H9 (cell line): ENCODE data around the gene LIN9. TPM values are rescaled to one million over a fixed set of nuclear protein-coding genes. Genes with fewer than 3 reads are reported as not detected.

Experiments used
- DNase-seq: peaks from one replicate; pipeline ENCODE4 v3.0.0-alpha.2; 2017
- H2AFZ ChIP-seq: one replicate; pipeline ENCODE4 v1.6.1; 2013; ENCODE audit warnings: mild to moderate bottlenecking, low read length, control low read depth, moderate library complexity
- H2AK5ac ChIP-seq: 2 replicates; pipeline ENCODE4 v1.6.1; 2013; ENCODE audit warnings: low read length, control low read depth, mixed read lengths; ENCODE audit not compliant: insufficient read length
- H2BK120ac ChIP-seq: one replicate; pipeline ENCODE4 v1.6.1; 2013; ENCODE audit warnings: low read depth, mild to moderate bottlenecking, low read length, control low read depth, inconsistent platforms; ENCODE audit not compliant: poor library complexity, severe bottlenecking
- H2BK12ac ChIP-seq: 2 replicates; pipeline ENCODE4 v1.6.1; 2013; ENCODE audit warnings: low read length, control low read depth, mixed read lengths, low read depth; ENCODE audit not compliant: insufficient read length
- H2BK15ac ChIP-seq: 2 replicates; pipeline ENCODE4 v1.6.1; 2013; ENCODE audit warnings: low read depth, low read length, control low read depth
- H2BK20ac ChIP-seq: one replicate; pipeline ENCODE4 v1.6.1; 2013; ENCODE audit warnings: low read depth, mild to moderate bottlenecking, low read length, control low read depth, inconsistent platforms; ENCODE audit not compliant: poor library complexity, severe bottlenecking
- H2BK5ac ChIP-seq: 2 replicates; pipeline ENCODE4 v1.6.1; 2013; ENCODE audit warnings: low read length, control low read depth, mixed read lengths; ENCODE audit not compliant: insufficient read length
- H3K14ac ChIP-seq: 2 replicates; pipeline ENCODE4 v1.6.1; 2013; ENCODE audit warnings: low read length, control low read depth; ENCODE audit not compliant: insufficient read depth
- H3K18ac ChIP-seq: 2 replicates; pipeline ENCODE4 v1.6.1; 2013; ENCODE audit warnings: low read depth, mild to moderate bottlenecking, mixed read lengths, low read length, control low read depth; ENCODE audit not compliant: insufficient read length
- H3K23ac ChIP-seq: 2 replicates; pipeline ENCODE4 v1.6.1; 2013; ENCODE audit warnings: low read length, control low read depth, mixed read lengths, low read depth; ENCODE audit not compliant: insufficient read length
- H3K23me2 ChIP-seq: 2 replicates; pipeline ENCODE4 v1.6.1; 2013; ENCODE audit warnings: low read depth, mild to moderate bottlenecking, mixed read lengths, low read length, control low read depth; ENCODE audit not compliant: insufficient read length, poor library complexity, severe bottlenecking
- H3K27ac ChIP-seq: 2 replicates; pipeline ENCODE4 v1.5.1; 2013; ENCODE audit warnings: low read length, control low read depth, mixed read lengths, low read depth; ENCODE audit not compliant: insufficient read length
- H3K27me3 ChIP-seq: 2 replicates; pipeline ENCODE4 v1.6.1; 2013; ENCODE audit warnings: low read length, control low read depth, inconsistent platforms; ENCODE audit not compliant: insufficient read depth
- H3K4ac ChIP-seq: 2 replicates; pipeline ENCODE4 v1.6.1; 2013; ENCODE audit warnings: low read depth, mild to moderate bottlenecking, control low read depth, inconsistent platforms, low read length, moderate library complexity
- H3K4me1 ChIP-seq: 2 replicates; pipeline ENCODE4 v1.6.1; 2013; ENCODE audit warnings: low read length, control low read depth, inconsistent platforms; ENCODE audit not compliant: insufficient read depth
- H3K4me2 ChIP-seq: 2 replicates; pipeline ENCODE4 v1.6.1; 2013; ENCODE audit warnings: low read length, control low read depth, mixed read lengths; ENCODE audit not compliant: insufficient read length, insufficient read depth
- H3K56ac ChIP-seq: 2 replicates; pipeline ENCODE4 v1.6.1; 2013; ENCODE audit warnings: low read depth, mild to moderate bottlenecking, mixed read lengths, low read length, control low read depth; ENCODE audit not compliant: insufficient read length
- H3K79me1 ChIP-seq: 2 replicates; pipeline ENCODE4 v1.6.1; 2013; ENCODE audit warnings: low read depth, mild to moderate bottlenecking, moderate library complexity, low read length, control low read depth, inconsistent platforms; ENCODE audit not compliant: insufficient read depth, poor library complexity, severe bottlenecking
- H3K79me2 ChIP-seq: 2 replicates; pipeline ENCODE4 v1.6.1; 2013; ENCODE audit warnings: low read length, control low read depth, inconsistent platforms; ENCODE audit not compliant: insufficient read depth
- H3K9ac ChIP-seq: 2 replicates; pipeline ENCODE4 v1.6.1; 2013; ENCODE audit warnings: low read length, control low read depth, mixed read lengths; ENCODE audit not compliant: insufficient read length; ENCODE audit errors: extremely low read depth
- H3K9me3 ChIP-seq: one replicate; pipeline ENCODE4 v1.6.1; 2013; ENCODE audit warnings: low read depth, low read length, inconsistent platforms; ENCODE audit not compliant: control insufficient read depth
- H3T11ph ChIP-seq: one replicate; pipeline ENCODE4 v1.6.1; 2013; ENCODE audit warnings: mild to moderate bottlenecking, low read length, control low read depth, inconsistent platforms
- H4K20me1 ChIP-seq: one replicate; pipeline ENCODE4 v1.6.1; 2013; ENCODE audit not compliant: control insufficient read depth, insufficient read length, insufficient read depth
- H4K5ac ChIP-seq: 2 replicates; pipeline ENCODE4 v1.6.1; 2013; ENCODE audit warnings: low read depth, mild to moderate bottlenecking, mixed read lengths, low read length, control low read depth; ENCODE audit not compliant: insufficient read length
- H4K8ac ChIP-seq: replicated peaks from 2 replicates; pipeline ENCODE4 v1.6.1; 2013; ENCODE audit warnings: low read length, control low read depth, mixed read lengths, low read depth; ENCODE audit not compliant: insufficient read length
- H4K91ac ChIP-seq: 2 replicates; pipeline ENCODE4 v1.6.1; 2013; ENCODE audit warnings: low read depth, mild to moderate bottlenecking, moderate library complexity, mixed read lengths, low read length, control low read depth; ENCODE audit not compliant: insufficient read length
- H3K27ac Mint-ChIP-seq, 3 experiments: 2 replicates in 2 of 3; 3 replicates in 1 of 3; pipeline ENCODE4 v1.8.0; 2020 to 2021; ENCODE audit warnings: mixed read lengths in 3 of 3, mild to moderate bottlenecking in 1 of 3, moderate library complexity in 1 of 3
- H3K27me3 Mint-ChIP-seq: 2 replicates; pipeline ENCODE4 v1.8.0; 2021; ENCODE audit warnings: low read depth, mild to moderate bottlenecking, moderate library complexity, mixed read lengths
- H3K36me3 Mint-ChIP-seq, 3 experiments: 2 replicates in 2 of 3; 3 replicates in 1 of 3; pipeline ENCODE4 v1.8.0; 2020 to 2021; ENCODE audit warnings: low read depth in 3 of 3, mixed read lengths in 3 of 3; ENCODE audit not compliant: insufficient read depth in 1 of 3
- H3K4me1 Mint-ChIP-seq, 2 experiments: 2 replicates each; pipeline ENCODE4 v1.8.0; 2020; ENCODE audit warnings: mixed read lengths in 2 of 2
- H3K4me3 Mint-ChIP-seq, 2 experiments: 2 replicates in 1 of 2; 3 replicates in 1 of 2; pipeline ENCODE4 v1.8.0; 2020 to 2021; ENCODE audit warnings: mild to moderate bottlenecking in 2 of 2, mixed read lengths in 2 of 2, moderate library complexity in 1 of 2
- H3K9me3 Mint-ChIP-seq, 2 experiments: 2 replicates in 1 of 2; 3 replicates in 1 of 2; pipeline ENCODE4 v1.8.0; 2020; ENCODE audit warnings: mild to moderate bottlenecking in 2 of 2, mixed read lengths in 2 of 2, moderate library complexity in 1 of 2
- CTCF ChIP-seq: fragments of 200-600 bp; sonication (generic); conservative IDR thresholded peaks from 3 replicates; pipeline ENCODE4 v1.8.0; 2021; ENCODE audit warnings: antibody characterized with exemption, mild to moderate bottlenecking
- WGBS: extraction: QIAGEN DNeasy Blood & Tissue Kit; methylation state at CpG from one replicate; pipeline ENCODE4 v1.1.7; 2013; ENCODE audit warnings: missing lambda C conversion rate, low lambda C conversion rate, mixed read lengths; ENCODE audit not compliant: insufficient read length; ENCODE audit errors: extremely low coverage; 5-methylcytosine and 5-hydroxymethylcytosine counted together
- total RNA-seq: library from RNA; stranded (reverse); gene quantifications from 2 replicates; pipeline ENCODE4 v1.2.1, GENCODE V29; 2021

LIN9 gene
- total RNA-seq, 1 experiment from 2014 or later, result 9.5 TPM

- no peak for DNase-seq
- H3K27ac ChIP-seq, result no peak overlapping the region
- H3K18ac ChIP-seq, result no peak overlapping the region
- H3K23me2 ChIP-seq, result no peaks in the 10 kb centered on the region
- H3K23ac ChIP-seq, result no peak overlapping the region
- H2BK5ac ChIP-seq, result no peak overlapping the region
- H4K20me1 ChIP-seq, result no peaks in the 10 kb centered on the region
- no peak overlapping the region for H2BK120ac ChIP-seq
- H3K4me2 ChIP-seq, result no peak overlapping the region
- no peak overlapping the region for H2BK15ac ChIP-seq
- H3K14ac ChIP-seq, result no peak overlapping the region
- H3K79me1 ChIP-seq, result no peaks in the 10 kb centered on the region
- H3K79me2 ChIP-seq, result no peaks in the 10 kb centered on the region
- H3K9me3 ChIP-seq, result no peaks in the 10 kb centered on the region
- Mint-ChIP-seq H3K4me3 (no peak overlapping the region), H3K27me3 (no peaks in the 10 kb centered on the region), H3K36me3 (no peaks in the 10 kb centered on the region), H3K27ac (0 out of 7 replicates have a peak overlapping the region, but pooled peaks of 1 of the 3 experiments have one; percentile 35), H3K9me3 (no peaks in the 10 kb centered on the region), H3K4me1 (peaks cover 7 to 12% of the 10 kb centered on the region in 2 experiments; a peak in 3 of 4 replicates)
- no peaks in the 10 kb centered on the region for H3K27me3 ChIP-seq
- H3K4me1 ChIP-seq, result no peaks in the 10 kb centered on the region; the same call in 1 of the 2 replicates
- H4K91ac ChIP-seq, result no peak overlapping the region
- no peak overlapping the region for H2BK12ac ChIP-seq
- no peak for TF ChIP-seq CTCF
- no CpG with 5 or more reads among the region's 18 CpGs for WGBS
- H3K4ac ChIP-seq, result no peak overlapping the region
- H2BK20ac ChIP-seq, result no peak overlapping the region
- H3K9ac ChIP-seq, result no peak overlapping the region
- H2AFZ ChIP-seq, result no peak overlapping the region
- H3T11ph ChIP-seq, result no peak overlapping the region
- no peak overlapping the region for H4K5ac ChIP-seq
- no peak overlapping the region for H4K8ac ChIP-seq
- no peak overlapping the region for H3K56ac ChIP-seq
- H2AK5ac ChIP-seq, result no peak overlapping the region
Observed at GRCh38 chr1:226349801-226350518, 41.0 kb upstream of the LIN9 start.
